NCI-H2227 (cell line): ENCODE measurements around the gene HERC2.
A peak's percentile ranks its signal among the peaks of the same experiment; 100 is the strongest.
"Not testable (repeated sequence)": the region's sequence is repeated elsewhere in the genome, so short reads cannot be mapped to it uniquely, and the experiment has no call there.

Experiments
- DNase-seq: peaks from one replicate; lab custom pipeline; 2025; ENCODE audit not compliant: unreplicated experiment; lab: John Stamatoyannopoulos, UW

The HERC2 gene

DNA sequence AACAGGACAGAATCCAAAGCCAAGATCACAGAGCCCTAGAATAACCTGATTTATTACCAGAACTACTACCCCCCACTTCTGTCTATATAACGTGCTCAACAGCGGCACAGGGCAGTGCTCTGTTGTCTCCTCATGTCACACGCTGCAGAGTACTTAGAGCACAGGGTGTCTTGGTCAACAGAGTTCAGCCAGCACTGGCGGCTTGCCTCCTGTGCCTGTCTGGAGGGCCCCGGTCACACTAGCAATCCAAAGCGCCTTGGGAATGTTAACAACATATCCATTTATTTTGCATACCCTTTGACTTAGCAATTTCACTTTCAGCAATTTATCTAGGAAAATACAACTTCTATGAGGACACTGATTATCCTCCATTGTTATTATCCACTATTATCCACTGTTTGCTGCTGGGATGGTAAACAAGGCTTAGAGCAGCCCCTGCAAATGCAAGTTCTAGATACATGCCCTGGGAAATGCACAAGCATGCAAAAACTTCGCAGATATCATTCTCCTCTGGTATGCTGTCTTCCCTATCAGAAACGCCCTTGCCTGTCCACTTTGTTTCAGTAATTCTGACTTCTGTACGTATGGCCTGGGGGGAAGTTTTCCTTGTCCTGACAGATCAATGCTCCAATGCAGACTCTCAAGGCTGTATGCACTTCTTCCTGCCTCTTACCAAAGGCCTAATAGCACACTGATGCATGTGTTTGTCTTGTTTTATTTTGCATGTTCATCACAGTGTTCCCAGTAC is 136.7 kb downstream of the HERC2 start:
- peak; percentile 34 for DNase-seq

DNA sequence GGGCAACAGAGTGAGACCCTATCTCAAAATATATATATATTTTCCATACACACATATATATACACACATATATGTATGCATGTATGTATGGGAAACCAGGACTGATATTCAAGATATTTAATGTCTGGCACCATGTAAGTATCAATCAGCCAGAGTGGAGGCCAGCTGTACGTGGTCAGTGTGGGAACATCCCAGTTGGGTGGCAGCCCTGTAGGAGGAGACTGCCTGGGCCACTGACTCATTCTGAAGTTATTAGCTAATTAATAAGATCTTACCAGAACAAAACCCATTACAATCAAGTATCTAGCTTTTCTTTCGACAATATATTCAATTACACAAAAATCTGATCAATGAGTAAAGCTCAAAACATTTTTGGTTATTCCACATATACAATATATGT is 137.8 kb downstream of the HERC2 start:
- no peak for DNase-seq

DNA sequence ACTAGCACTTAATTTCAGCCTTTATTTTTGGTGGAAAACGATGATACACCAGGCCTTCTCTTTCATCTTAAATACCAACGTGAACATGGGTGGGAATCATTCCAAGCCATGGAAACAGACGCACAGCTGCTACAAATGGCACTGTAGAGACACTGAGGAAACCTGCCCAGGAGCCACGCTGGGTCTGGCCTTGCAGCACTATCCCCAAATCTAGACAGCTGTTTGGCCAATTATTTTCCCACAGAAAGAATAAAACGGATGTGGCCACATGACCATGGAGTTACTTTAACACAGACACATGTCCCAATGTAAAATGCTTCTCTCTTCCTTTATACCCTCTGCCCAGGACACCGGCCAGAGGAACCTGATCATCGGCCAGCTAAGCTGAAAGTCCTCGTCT is 139.2 kb downstream of the HERC2 start:
- no peak for DNase-seq

DNA sequence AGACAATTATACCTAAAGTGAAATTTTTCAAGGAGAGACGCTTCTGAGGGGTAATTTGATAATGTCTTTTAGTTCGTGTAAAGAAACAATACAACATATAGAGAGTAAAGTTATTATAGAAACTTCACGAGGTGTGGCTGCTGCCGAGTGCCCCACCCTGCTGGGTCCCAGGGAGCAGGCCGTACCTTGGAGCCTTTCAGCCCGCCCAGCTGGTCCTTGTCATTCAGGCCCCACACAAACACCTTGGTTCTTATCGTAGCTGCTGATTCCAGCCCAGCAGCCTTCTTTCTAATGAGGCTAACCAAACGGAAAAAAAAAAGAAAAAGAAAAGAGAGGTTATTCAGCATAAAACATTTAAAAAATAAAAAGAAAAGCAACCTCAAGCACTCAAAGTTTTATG is 139.8 kb downstream of the HERC2 start:
- DNase-seq = no peak

DNA sequence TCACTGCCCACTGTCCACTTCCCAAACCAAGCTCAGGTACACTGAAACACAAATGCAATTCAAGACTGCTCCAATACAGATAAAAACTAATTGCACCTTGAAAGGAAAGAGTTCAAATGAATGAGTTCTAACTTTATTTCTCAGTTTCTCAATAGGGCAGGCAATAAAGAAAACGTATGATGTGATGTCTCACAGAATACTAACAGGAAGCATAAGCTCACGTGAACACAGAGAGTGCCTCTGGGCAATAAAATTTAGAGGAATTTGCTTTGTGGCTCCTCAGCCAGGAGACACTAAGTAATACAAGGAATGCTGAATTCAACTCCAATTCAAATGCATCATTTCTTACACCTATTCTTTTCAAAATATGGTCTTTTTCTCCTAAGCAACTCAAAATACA is 140.6 kb downstream of the HERC2 start:
- DNase-seq = no peak

DNA sequence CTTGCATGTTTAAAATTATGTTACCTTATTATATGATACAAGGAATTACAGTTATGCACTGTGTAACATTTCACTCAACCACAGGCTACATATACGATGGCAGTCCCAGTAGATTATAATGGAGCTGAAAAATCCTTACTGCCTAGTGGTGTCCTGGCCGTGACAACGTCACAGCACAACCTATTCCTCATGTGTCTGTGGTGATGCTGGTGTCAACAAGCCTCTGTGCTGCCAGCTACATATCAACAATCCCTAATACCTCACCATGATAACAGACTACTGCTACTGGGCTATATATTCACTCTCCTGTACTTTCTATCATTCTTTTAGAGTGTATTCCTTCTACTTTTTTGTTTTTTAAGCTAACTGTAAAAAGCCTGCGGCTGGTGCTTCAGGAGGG is 142.7 kb downstream of the HERC2 start:
- no peak for DNase-seq

DNA sequence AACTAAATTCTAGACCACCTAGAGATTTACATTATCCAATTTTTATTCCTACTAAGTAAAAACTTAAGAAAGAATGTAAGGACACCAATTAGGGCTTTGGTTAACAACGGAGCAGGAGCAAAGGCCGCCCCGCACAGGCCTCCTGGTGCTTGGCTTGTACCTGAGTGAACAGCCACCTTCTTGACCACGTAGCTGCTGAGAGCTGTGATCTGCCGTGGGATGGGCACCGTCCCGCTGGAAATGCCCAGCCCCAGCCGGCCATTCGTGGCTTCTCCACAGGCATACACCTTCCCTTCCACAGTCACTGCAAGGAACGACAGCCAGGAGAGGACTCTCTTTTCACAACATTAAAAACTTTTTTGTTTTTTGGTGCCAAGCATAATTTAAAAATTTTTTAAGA is 143.3 kb downstream of the HERC2 start:
- DNase-seq = no peak

DNA sequence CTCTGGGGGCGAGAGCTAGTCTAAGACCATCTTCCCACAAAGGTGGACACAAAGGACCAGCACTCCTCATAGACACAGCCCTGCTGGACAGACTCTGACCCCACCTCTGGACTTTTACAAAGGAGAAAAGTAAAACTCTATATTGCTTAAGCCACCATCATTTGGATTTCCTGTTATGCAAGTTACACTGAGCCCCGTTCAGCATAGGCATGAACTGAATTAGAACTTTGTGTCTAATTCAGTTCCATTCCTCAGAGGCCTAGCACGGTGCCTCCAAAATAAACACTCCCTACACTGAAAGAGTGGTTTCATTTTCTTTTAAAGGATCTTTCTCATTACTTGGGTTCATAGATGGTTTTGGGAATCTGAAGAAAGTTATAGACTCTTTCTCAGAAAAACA is 143.7 kb downstream of the HERC2 start:
- DNase-seq = no peak

DNA sequence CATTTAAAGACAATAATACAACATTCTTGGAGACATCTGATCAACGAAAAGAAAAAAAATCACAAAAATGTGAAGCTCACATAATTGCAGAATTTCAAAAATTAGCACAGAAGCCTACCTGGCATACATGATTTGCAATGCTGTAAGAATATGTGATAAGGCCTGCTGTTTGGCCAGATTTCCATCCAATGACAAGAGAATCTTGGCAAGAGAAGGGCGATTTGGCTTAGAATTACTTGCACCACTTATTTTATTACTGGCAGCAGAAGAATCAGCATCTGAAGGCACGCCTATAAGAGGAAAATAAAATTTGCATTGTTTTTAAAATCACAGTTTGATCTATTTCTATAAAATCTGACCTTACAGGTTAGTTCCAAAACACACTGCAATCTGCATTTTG is 152.6 kb downstream of the HERC2 start:
- no peak for DNase-seq

DNA sequence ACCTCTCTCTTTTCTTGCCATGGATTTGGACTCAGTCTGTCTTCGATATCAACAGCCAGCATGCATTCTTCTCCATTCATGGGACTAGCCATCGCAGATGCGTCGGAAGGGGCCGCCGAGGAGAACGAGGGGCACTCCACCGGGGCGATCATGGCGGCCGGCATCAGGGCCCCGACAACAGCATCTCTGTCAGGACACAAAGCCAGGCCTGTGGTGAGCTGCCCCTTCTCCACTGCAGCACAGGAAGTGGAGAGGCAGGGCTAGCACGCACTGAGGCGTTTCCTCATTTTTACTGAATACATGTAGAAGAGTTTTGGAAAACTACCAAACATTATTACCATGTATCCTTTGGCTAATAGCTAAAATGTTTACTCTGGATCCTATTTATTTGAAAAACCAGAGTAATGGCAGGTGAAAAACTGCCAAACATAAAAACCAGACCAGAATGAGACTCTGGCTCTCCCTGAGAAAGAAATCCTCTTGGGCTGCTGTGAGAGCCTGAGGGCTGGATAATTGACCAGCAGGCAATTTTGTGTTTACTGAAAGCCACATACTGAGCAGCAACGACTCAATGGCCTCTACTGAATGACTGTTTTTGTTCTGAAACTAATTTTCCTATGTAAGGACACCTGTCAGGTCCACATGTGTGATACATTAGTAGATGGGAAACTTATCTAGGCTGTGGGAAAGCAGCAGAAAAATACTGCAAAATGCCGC is 153.4 kb downstream of the HERC2 start:
- peak; percentile 45 for DNase-seq

DNA sequence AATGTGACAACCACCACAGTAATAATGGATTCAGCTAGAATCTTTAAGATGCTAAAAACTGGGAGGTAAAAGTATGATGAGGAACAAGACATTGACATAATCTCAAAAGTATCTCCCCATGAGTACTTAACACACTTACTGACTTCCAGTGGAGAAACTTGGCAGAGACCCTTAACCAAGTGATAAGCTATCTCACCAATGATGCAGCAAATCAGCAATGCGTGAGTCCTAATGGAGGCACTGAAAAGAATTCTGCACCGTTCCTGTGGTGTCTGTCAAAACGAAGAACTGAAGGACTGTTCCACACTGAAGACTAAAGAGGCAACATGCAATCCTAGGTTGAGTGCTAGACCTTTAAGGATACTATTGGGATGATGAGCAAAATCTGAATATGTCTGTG is 154.9 kb downstream of the HERC2 start:
- no peak for DNase-seq

DNA sequence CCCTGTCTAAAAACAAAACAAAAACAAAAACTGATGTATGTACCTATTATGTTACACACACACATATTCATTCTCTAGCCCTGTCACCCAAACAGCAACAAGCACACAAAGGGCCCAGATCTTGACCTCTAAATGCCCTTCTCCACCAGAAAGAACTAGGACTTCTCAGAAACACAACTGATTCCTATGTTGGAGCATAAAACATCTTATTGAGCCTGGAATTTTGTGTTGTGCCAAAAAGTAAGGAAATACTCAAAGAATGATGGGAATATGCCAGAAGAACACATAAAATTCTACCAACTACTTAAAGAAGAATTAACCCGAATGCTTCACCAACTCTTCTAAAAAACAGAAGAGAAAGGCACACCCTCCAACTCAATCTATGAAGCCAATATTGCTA is 156.2 kb downstream of the HERC2 start:
- no peak for DNase-seq

DNA sequence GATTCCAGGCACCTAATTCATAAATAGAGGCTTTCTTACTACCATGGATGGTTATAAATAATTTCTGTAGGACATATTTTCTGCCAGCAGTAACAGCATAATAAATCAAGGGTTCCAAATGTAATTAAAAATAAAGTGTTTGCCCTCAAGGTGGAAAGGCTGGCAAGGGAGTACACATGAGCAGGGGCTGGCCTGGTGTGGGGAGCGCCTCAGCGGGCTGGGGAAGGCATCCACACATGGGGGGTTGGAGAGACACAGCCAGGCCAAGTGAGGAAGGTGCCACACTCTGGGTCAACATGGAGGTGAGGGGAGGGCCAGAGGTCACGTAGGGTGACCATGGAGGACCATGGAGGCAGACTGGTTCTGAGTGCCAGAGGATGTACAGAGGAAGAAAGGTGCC is 157.1 kb downstream of the HERC2 start:
- no peak for DNase-seq

DNA sequence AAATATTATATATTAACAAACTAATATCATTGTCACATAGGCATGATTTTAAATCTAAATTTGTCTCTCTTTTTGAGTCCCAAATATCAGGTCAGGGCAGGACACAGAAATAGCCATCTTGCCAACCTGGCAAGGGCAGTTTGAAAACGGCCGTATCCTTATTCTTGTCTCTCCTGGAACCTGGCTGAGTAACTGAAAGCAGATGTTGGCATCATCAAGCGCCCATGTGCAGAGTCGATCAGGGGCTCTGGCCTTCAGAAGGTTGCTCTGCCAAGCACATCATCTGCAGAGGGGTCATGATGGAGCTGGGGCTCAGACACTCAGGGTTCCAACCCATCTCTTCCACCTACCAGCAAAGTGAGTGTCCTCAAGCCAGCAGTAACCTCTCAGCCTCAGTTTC is 167.7 kb downstream of the HERC2 start:
- DNase-seq = no peak

DNA sequence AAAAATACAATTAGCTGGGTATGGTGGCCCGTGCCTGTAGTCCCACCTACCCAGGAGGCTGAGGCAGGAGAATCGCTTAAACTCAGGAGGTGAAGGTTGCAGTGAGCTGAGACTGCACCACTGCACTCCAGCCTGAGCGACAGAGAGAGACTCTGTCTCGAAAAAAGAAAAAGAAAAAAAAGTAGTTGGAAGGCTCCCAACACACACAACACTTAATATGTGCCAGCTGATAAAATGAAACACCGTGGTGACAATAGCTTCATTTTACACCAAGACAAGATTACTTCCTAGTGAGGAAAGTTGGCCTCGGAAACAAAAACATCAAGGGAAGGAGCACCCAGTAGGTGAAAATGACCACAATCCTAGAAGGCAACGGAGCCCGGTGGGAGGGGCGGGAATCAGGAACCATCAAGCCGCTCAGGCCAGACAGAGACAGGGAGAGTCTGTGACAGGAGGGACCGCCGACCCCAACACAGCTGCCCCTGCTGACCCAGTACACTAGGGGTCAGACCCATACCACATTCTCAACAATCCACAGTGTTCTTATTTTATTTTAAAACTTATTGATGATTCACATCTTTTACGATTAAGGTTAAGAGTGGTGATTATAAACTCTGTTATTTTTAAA is 168.4 kb downstream of the HERC2 start:
- DNase-seq = no peak

DNA sequence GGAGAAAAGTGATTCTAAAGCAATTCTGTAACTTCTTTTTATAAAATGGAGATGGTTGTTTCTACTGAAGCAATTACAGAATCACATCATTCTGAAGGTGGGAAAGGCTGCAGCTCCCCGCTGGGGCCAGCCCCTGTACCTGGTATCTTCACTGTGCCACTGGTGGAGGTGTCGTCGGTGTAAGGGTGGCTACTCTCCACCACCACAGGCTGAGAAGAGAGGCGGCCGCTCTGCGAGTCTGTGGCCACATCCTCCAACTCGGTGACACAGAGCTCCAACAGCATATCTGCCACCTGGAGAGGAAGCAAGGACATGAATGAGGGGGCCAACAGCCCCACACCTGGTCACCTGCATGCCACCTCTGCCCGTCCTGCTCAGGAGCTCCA is 169.4 kb downstream of the HERC2 start:
- not testable (repeated sequence) for DNase-seq

DNA sequence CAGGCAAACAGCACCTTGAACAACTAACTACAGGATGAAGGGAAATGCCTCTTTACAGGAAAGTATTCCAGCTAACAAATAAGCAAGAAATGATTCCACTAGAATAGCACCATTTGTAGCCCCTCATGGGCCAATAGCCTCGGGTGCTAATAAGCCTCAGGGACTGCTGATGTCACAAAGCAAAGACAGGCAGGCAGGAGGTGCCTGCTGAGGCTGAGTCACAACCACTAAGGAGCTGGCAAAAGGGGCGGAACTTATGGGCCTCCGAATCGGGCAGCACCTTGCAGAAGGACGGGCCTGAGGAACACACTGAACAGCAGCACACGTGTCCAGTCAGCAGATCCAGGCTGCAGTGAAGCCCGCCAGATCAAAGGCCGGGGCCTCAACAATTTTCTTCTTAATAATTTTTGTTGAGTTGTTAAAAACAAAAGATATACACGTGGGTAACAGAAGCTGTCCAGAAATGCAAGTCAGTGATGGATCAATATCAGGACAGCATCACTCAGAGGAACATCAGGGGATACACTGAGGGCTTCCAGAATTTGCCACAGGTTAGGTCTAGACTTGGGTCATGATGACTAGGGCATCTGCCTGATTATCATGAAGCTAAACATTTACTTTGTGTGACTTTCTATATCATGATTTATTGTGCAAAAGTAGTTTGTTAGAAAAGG is 170.0 kb downstream of the HERC2 start:
- not testable (repeated sequence) for DNase-seq

DNA sequence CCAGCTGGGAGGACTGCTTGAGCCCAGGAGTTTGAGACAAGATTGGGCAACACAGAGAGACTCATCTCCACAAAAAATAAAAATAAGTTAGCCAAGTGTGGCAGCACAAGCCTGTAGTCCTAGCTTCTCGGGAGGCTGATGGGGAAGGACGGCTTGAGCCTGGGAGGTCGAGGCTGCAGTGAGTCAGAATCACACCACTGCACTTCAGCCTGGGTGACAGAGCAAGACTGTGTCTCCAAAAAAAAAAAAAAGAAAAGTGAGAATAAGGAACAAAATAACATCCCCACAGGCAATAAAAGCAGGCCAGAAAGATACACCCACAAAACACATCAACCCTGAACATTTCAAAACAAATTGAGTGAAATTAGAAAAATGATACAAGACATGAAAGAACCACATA is 174.2 kb downstream of the HERC2 start:
- no peak for DNase-seq

DNA sequence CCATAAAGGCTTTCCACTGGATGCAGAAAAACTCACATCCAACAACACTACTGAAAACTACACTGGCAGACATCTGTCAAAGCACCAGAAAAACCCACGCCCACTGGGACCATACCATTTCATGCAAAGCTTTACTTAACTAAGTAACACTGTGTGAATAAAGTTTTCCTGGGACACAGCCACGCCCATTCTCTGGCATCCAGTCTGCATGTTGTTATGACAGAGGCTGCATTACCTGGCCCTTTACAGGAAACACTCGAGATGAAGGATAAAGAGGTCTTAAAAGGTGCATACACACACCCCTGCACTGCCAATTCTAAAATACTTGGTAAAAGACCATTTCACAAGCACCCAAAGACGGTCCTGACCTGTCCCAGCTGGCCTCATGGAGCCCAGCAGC is 176.6 kb downstream of the HERC2 start:
- DNase-seq = not testable (repeated sequence)

DNA sequence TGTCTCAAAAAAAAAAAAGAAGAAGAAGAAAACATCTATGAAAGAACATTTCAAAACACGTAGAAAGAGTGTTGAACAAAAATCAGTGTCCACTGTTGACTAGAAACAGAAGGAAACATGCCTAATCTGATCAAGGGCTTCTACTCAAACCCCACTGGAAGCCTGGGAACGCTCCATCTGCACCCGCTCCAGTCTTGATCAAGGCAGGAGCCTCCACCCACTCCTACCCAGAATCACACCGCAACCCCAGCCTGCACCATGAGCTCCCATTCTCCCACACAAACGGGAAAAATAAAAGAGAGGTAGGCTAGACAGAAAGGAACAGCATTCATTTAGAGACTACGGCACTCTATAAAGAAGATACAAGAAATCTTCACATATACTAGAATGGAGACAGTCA is 181.9 kb downstream of the HERC2 start:
- no peak for DNase-seq

DNA sequence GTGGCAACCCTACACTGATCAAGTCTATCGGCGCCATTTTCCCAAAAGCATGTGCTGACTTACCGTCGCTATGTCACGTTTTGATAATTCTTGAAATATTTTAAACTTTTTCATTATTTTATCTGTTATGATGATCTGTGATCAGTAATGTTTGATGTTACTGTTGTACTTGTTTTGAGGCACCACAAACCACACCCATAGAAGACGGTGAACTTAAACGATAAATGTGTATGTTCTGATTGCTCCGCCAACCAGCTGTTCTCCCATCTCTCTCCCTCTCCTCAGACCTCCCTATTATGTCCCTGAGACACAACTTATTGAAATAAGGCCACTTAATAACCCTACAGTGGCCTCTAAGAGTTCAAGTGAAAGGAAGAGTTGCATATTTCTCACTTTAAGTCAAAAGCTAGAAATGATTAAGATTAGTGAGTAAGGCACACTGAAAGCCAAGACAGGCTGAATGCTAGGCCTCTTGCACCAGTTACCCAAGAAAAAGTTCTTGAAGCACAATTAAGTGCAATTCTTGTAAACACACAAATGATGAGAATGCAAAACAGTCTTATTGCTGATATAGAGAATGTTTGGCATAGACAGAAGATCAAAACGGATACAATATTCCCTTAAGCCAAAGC is 184.5 kb downstream of the HERC2 start:
- not testable (repeated sequence) for DNase-seq
